Aorta (tissue), 5 donors: ENCODE results near the gene PATL2. TPM values are rescaled to one million over a fixed set of nuclear protein-coding genes. Genes with fewer than 3 reads are reported as not detected.
"Not testable (repeated sequence)": the region's sequence is repeated elsewhere in the genome, so short reads cannot be mapped to it uniquely, and the experiment has no call there.

Experiments
- ATAC-seq: fragments of 200-7000 bp; cut with Tn5 transposase; one replicate; pipeline ENCODE4 v1.9.1; 2022; ENCODE audit warnings: moderate library complexity; ENCODE audit not compliant: low FRiP score
- DNase-seq, 2 donors: peaks; one replicate each; pipeline ENCODE4 v3.0.0-alpha.2; 2020
- H3K27ac ChIP-seq, 2 donors: one replicate each; pipeline ENCODE4 v1.5.1; 2013; ENCODE audit warnings: low read length in 2 of 2, mild to moderate bottlenecking in 2 of 2, moderate library complexity in 2 of 2, control low read depth in 1 of 2, inconsistent platforms in 1 of 2, low read depth in 1 of 2
- H3K27me3 ChIP-seq, 2 donors: one replicate each; pipeline ENCODE4 v1.6.1; 2013; ENCODE audit warnings: control low read depth in 1 of 2, low read length in 1 of 2, mild to moderate bottlenecking in 1 of 2, moderate library complexity in 1 of 2; ENCODE audit not compliant: insufficient read depth in 2 of 2, control insufficient read depth in 1 of 2
- H3K36me3 ChIP-seq, 2 donors: one replicate each; pipeline ENCODE4 v1.6.1; 2013; ENCODE audit warnings: control low read depth in 1 of 2, low read length in 1 of 2, mild to moderate bottlenecking in 1 of 2; ENCODE audit not compliant: insufficient read depth in 2 of 2, control insufficient read depth in 1 of 2
- H3K4me1 ChIP-seq, 2 donors: one replicate each; pipeline ENCODE4 v1.6.1; 2013; ENCODE audit warnings: low read length in 2 of 2, control low read depth in 1 of 2, mild to moderate bottlenecking in 1 of 2, moderate library complexity in 1 of 2; ENCODE audit not compliant: insufficient read depth in 2 of 2, control insufficient read depth in 1 of 2
- H3K4me3 ChIP-seq, 2 donors: one replicate each; pipeline ENCODE4 v1.5.1; 2013; ENCODE audit warnings: low read length in 2 of 2, control low read depth in 1 of 2, mild to moderate bottlenecking in 1 of 2
- H3K9me3 ChIP-seq: one replicate; pipeline ENCODE4 v1.6.1; 2013; ENCODE audit warnings: mild to moderate bottlenecking, low read length; ENCODE audit not compliant: control insufficient read depth
- WGBS, 2 donors: extraction: QIAGEN DNeasy Blood & Tissue Kit; methylation state at CpG; one replicate each; pipeline ENCODE4 v1.1.7; 2013; 5-methylcytosine and 5-hydroxymethylcytosine counted together
- intact Hi-C, 2 donors: fragments of 100-400 bp; cut with DNase I; formaldehyde crosslinking; loops; one replicate each; pipeline versions ENCODE4 v1.14.2 to v1.15.0; 2022
- polyA plus RNA-seq, 2 donors: library from polyadenylated mRNA; stranded (reverse); fragments of 200-250 nt; gene quantifications; one replicate each; pipeline ENCODE4 v1.2.3, GENCODE V29; 2013
- total RNA-seq, 2 donors: library from RNA; stranded (reverse); fragmentation: NEBNext Ultra II Directional; extraction: Animal tissue kit (Norgen Biotek cat#: 25700); gene quantifications; one replicate each; pipeline ENCODE4 v1.2.1, GENCODE V29; 2021
- donor health status: healthy with polysubstance abuse.
- donor health status: Bipolar disorder and iron deficiency.
- donor health status: DM: no; HTN: no; CAD: no.
- donor health status: DM: no; HTN: no; CAD: no.
- donor health status: DM: yes; HTN: yes; CAD: no.

Gene PATL2
- total and polyA plus RNA-seq, 4 donors: 0.23 to 2.2 (median 1.3) TPM; not detected in 1

DNA sequence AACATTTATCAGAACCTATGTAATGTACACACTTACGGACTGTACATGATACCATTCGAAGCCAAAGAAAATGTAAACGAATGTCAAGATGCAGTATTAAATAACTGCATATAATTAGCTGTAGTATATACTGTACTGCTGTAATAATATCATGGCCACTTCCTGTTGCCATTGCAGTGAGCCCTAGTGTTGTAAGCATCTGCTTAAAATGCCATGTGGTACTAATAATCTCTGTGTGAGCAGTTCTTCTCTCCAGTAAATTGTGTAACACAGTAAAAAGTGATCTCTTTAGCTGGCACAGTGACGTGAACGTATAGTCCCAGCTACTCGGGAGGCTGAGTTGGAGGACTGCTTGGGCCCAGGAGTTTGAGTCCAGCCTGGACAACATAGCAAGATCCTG lies 56.3 kb downstream of the PATL2 start:
- ATAC-seq: no peak
- DNase-seq: no peak
- Histone ChIP-seq H3K4me1 (no peaks in the 10 kb centered on the region), H3K9me3 (no peaks in the 10 kb centered on the region), H3K27me3 (no peaks in the 10 kb centered on the region), H3K27ac (no peak overlapping the region), H3K36me3 (peaks cover 4% of the 10 kb centered on the region in 2 donors), H3K4me3 (no peak overlapping the region)
- WGBS, 2 donors: 96 to 97% methylated on average over 6 of the region's 6 CpGs
- intact Hi-C loops: no loop called here

- DNase-seq (no peak), ATAC-seq (no peak)
- Histone ChIP-seq H3K27me3 (no peaks in the 10 kb centered on the region), H3K36me3 (peaks cover 0 to 8% of the 10 kb centered on the region in 2 donors), H3K9me3 (no peaks in the 10 kb centered on the region), H3K4me1 (no peaks in the 10 kb centered on the region), H3K27ac (no peak overlapping the region), H3K4me3 (no peak overlapping the region)
- intact Hi-C loops: no loop called here
Measured at GRCh38 chr15:44647637-44648036, 63.5 kb downstream of the PATL2 start.

DNA sequence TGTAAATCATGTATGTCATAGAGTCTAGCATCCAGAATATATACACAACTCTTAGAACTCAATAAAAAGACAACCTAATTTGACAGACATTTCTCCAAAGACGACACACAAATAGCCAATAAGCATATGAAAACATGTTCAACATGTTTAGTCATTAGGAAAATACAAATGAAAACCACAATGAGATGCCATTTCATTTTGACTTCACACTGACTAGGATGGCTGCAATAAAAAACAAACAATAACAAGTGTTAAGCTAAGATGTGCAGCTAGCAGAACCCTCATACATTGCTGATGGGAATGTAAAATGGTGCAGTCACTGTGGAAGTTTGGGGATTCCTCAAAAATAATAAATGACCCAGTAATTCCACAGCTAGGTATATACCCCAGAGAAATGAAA lies 64.1 kb downstream of the PATL2 start:
- no peaks in the 10 kb centered on the region for H3K9me3 ChIP-seq
- H3K4me1 ChIP-seq: no peaks in the 10 kb centered on the region
- WGBS, 2 donors: 96 to 97% methylated on average over 1 of the region's 1 CpG
- H3K27me3 ChIP-seq: no peaks in the 10 kb centered on the region
- no peak for ATAC-seq
- no peak for DNase-seq
- no peak overlapping the region for H3K27ac ChIP-seq
- no peak overlapping the region for H3K4me3 ChIP-seq
- intact Hi-C loops: no loop called here
- peaks cover 0 to 8% of the 10 kb centered on the region in 2 donors for H3K36me3 ChIP-seq

- 97 to 99% methylated on average over 2 of the region's 2 CpGs for WGBS, 2 donors
- H3K27ac ChIP-seq: no peak overlapping the region
- no peaks in the 10 kb centered on the region for H3K9me3 ChIP-seq
- no peak for DNase-seq
- ATAC-seq: no peak
- no peaks in the 10 kb centered on the region for H3K4me1 ChIP-seq
- no peaks in the 10 kb centered on the region for H3K27me3 ChIP-seq
- H3K4me3 ChIP-seq: no peak overlapping the region
- intact Hi-C loops: no loop called here
- peaks cover 0 to 6% of the 10 kb centered on the region in 2 donors for H3K36me3 ChIP-seq
Measured at GRCh38 chr15:44646460-44646859, 64.7 kb downstream of the PATL2 start.

DNA sequence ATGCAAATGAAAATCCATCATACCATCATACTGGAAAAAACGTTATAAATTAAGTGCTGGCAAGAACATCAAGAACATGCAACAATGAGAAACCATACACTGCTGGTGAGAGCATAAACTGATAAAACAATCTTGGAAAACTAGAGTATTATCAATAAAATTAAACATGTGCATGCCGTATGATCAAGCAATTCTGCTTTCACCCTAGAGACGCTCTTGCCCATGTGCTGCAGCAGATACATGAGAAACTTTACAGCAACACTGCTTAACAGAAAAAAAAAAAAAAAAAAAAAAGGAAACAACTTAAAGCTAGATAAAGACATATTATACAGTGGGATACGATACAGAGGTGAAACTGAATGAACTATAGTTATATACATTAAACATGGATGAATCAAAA lies 69.5 kb downstream of the PATL2 start:
- H3K27me3 ChIP-seq: no peaks in the 10 kb centered on the region
- no peak overlapping the region for H3K4me3 ChIP-seq
- no peaks in the 10 kb centered on the region for H3K4me1 ChIP-seq
- intact Hi-C loops: no loop called here
- H3K9me3 ChIP-seq: no peaks in the 10 kb centered on the region
- no peak for DNase-seq
- no peak for ATAC-seq
- H3K27ac ChIP-seq: no peak overlapping the region
- 84 to 87% methylated on average over 4 of the region's 4 CpGs for WGBS, 2 donors
- H3K36me3 ChIP-seq: peaks cover 0 to 3% of the 10 kb centered on the region in 2 donors

- ATAC-seq (no peak), DNase-seq (no peak)
- no peaks in the 10 kb centered on the region for H3K27me3 ChIP-seq
- WGBS, 2 donors: 49 to 72% methylated on average over 1 of the region's 1 CpG
- no peaks in the 10 kb centered on the region for H3K4me1 ChIP-seq
- H3K27ac ChIP-seq: no peak overlapping the region
- H3K4me3 ChIP-seq: no peak overlapping the region
- peaks cover 0 to 3% of the 10 kb centered on the region in 2 donors for H3K36me3 ChIP-seq
- intact Hi-C loops: no loop called here
- H3K9me3 ChIP-seq: no peaks in the 10 kb centered on the region
Measured at GRCh38 chr15:44636976-44637375, 74.1 kb downstream of the PATL2 start.

GRCh38 chr15:44633603-44634002 lies 77.5 kb downstream of the PATL2 start:
- ATAC-seq (no peak), DNase-seq (no peak)
- peaks cover 3 to 4% of the 10 kb centered on the region in 2 donors for H3K36me3 ChIP-seq
- no peaks in the 10 kb centered on the region for H3K9me3 ChIP-seq
- WGBS, 2 donors: 96 to 97% methylated on average over 5 of the region's 5 CpGs
- H3K27ac ChIP-seq: no peak overlapping the region
- no peaks in the 10 kb centered on the region for H3K27me3 ChIP-seq
- intact Hi-C loops: no loop called here
- no peaks in the 10 kb centered on the region for H3K4me1 ChIP-seq
- H3K4me3 ChIP-seq: no peak overlapping the region

DNA sequence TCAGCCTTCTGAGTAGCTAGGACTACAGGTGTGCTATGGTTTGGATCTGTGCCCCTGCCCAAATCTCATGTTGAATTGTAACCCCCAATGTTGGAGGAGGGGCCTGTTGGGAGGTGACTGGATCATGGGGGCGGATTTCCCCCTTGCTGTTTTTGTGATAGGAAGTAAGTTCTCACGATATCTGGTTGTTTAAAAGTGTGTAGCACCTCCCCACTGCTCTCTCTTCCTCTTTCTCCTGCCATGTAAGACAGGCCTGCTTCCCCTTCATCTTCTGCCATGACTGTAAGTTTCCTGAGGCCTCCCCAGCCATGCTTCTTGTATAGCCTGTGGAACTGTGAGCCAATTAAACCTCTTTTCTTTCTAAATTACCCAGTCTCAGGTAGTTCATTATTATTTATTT lies 85.8 kb downstream of the PATL2 start:
- H3K4me3 ChIP-seq, intact Hi-C loops, H3K9me3 ChIP-seq, H3K27ac ChIP-seq, H3K27me3 ChIP-seq, H3K4me1 ChIP-seq, ATAC-seq, DNase-seq: not testable (repeated sequence)
- WGBS, 2 donors: 92 to 98% methylated on average over 2 of the region's 2 CpGs
- peaks cover 2 to 12% of the 10 kb centered on the region in 2 donors for H3K36me3 ChIP-seq

GRCh38 chr15:44623178-44623577 lies 87.9 kb downstream of the PATL2 start:
- Histone ChIP-seq H3K4me1 (no peaks in the 10 kb centered on the region), H3K36me3 (peaks cover 0 to 5% of the 10 kb centered on the region in 2 donors), H3K27me3 (no peaks in the 10 kb centered on the region), H3K9me3 (no peaks in the 10 kb centered on the region), H3K27ac (no peak overlapping the region), H3K4me3 (no peak overlapping the region)
- ATAC-seq (no peak), DNase-seq (no peak)
- intact Hi-C loops: no loop called here
